GM19372 (cell line): ENCODE measurements around the gene STAP1.
A peak's percentile ranks its signal among the peaks of the same experiment; 100 is the strongest.
"Not testable (repeated sequence)": the region's sequence is repeated elsewhere in the genome, so short reads cannot be mapped to it uniquely, and the experiment has no call there.

Experiments used
- ATAC-seq: cut with Tn5 transposase; IDR thresholded peaks from one replicate; pipeline ENCODE4 v1.9.1; 2021; ENCODE audit warnings: mild to moderate bottlenecking, low read depth, moderate library complexity; ENCODE audit not compliant: unreplicated experiment

Gene STAP1, protein sequence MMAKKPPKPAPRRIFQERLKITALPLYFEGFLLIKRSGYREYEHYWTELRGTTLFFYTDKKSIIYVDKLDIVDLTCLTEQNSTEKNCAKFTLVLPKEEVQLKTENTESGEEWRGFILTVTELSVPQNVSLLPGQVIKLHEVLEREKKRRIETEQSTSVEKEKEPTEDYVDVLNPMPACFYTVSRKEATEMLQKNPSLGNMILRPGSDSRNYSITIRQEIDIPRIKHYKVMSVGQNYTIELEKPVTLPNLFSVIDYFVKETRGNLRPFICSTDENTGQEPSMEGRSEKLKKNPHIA

DNA sequence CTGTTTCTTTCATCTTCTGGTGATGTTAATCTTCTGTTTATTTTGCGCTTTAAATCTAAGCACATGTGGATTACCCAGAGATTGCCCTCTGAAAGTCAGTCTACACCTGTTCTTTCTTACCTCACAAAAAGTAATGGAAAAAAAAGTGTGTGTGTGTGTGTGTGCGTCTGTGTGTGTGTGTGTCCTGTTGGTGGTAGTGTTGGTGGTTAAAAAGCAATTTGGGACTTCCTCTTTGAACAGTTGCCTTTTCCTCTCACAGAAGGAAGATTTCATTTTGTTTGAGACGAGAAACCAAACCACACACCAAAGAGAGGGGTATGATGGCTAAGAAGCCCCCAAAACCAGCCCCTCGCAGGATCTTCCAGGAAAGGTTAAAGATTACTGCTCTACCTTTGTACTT is at the start of gene STAP1:
STAP1 (plus strand) TSS at position 235 of the 400 bp plus-strand sequence; CDS start at position 318, 83 bp downstream.
- ATAC-seq = peak; percentile 66

GRCh38 chr4:67512501-67512900 is 46.0 kb upstream of the STAP1 start:
- ATAC-seq = no peak

DNA sequence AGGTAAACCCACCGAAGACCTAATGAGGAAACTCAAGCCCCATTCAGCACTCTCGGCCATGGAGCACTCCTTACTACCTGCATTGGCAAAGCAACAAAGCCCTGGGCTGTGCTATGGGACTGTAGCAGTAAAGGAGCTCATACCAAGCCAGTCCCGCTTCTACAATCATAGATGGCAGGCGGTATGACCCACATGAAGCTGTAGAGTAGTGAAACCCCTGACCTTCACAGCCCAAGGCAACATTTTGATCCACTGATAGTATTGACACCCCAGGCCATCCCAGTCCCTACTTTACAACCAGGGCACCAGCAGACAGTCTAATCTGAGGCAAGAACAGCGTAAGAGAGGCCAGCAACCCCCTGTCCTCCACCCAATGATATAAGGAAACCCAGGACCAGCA is 38.4 kb upstream of the STAP1 start:
- no peak for ATAC-seq

DNA sequence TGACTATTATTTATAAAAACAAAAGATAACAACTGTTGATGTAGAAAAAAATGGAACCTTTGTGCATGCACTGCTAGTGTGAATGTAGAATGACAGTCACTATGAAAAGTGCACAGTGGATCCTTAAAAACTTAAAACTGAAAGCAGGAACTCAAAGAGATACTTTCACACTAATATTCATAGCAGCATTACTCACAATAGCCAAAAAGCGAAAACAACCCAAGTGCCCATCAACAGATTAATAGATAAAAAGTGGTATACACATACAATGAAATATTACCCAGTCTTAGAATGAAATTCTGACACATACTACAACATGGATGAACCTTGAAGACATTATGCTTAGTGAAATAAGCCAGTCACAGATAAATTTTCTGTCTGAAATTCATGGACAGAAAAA is 37.0 kb upstream of the STAP1 start:
- ATAC-seq = peak; percentile 62

DNA sequence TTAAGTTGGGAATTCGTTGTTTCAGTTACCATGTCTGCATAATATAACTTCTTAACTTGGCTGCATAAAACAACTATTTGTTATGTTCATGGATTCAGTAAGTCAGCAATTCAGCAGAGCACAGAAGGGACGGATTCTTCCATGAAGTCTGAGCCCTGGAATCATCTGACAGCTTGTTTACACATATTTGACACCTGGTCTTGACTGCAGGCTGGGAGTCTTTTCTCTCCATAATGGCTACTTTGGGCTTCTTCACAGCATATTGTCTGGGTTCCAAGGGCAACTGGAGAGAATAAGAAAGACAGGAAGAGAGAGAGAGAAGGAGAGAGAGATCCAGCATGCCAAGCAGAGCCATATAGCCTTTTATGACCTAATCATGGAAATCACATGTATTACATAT is 36.3 kb upstream of the STAP1 start:
- ATAC-seq = no peak

GRCh38 chr4:67522851-67523671 is 35.5 kb upstream of the STAP1 start:
- ATAC-seq = no peak

DNA sequence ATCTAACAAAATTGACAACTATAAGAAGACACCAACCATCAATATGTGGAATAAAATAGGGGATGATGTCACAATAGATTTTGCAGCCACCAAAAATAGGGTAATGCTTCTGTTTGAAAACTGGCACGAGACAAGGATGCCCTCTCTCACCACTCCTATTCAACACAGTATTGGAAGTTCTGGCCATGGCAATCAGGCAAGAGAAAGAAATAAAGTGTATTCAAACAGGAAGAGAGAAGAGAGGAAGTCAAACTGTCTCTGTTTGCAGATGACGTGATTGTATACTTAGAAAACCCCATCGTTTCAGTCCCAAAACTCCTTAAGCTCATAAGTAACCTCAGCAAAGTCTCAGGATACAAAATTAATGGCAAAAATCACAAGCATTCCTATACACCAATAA is 34.4 kb upstream of the STAP1 start:
- not testable (repeated sequence) for ATAC-seq

DNA sequence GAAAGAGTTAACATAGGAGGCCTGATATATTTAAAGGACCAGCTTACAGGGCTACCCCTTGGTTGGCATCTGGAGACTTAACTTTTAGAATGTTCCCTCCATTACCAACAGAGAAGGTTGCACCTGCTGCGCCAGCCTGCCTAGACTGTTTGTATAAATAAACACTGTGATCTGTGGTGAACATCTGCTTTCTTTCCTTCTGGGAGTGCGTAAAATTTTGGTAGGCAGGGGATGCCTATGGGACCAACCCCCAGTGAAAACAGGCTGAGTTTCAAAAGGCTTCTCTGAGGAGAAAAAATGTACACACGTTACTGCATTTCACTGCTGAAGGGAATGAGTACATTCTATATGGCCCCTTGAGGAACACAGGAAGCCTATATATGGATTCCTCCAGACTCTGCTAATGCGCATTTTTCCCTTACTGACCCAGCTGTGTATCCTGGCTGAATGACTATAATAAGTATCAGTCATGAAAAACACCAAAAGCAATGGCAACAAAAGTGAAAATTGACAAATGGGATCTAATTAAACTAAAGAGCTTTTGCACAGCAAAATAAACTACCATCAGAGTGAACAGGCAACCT is 27.1 kb upstream of the STAP1 start:
- ATAC-seq = no peak

DNA sequence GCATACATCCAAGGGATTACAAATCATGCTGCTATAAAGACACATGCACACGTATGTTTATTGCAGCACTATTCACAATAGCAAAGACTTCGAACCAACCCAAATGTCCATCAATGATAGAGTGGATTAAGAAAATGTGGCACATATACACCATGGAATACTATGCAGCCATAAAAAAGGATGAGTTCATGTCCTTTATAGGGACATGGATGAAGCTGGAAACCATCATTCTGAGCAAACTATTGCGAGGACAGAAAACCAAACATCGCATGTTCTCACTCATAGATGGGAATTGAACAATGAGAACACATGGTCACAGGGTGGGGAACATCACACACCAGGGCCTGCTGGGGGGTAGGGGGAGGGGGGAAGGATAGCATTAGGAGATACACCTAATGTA is 26.1 kb upstream of the STAP1 start:
- not testable (repeated sequence) for ATAC-seq

- no peak for ATAC-seq
These were observed 25.4 kb upstream of the STAP1 start for GRCh38 chr4:67533112-67533511.

DNA sequence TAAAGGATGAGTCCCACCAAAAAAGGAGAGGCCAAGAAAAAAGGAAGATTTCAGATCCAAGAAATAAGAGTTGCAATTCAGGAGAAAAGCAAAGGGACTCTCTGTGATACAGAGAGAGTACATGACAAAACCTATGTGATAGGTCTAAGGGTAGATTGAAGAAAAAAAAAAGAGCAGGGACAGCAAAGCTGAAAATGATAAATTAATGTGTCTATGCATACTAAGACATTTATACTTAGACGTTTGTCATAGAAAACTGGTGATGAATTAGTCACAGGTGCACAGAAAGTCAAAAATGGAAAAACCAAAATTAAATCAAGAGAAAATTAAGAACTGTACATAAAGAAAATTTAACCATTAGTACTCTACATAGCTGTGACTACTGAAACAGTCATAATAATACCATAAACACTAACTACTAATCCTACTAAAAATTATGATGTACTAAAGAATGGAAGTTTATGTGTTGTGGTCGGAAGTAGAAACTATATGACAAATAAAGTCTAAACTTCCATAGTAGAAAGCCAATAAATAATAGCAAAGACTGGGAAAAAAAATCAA is 23.2 kb upstream of the STAP1 start:
- ATAC-seq = no peak

DNA sequence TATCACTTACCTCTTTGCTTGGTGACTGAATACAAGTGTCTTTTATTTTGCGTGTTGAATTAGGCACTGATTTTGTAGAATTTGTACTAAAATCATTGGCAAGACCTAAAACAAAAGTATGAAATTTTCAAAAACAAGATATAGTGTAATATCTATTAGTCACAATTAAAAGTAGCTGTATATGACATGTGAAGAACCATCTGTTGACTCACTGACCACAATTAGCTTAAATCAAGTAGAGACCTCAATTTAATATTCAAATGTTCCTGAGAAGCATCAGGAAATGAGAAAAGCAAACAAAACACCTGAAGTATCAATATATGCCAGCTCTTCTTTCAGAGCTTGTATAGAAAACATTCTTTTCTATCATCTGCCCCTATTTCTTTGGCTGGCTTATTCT is 18.7 kb upstream of the STAP1 start:
- no peak for ATAC-seq

- ATAC-seq = no peak
These were observed 16.5 kb upstream of the STAP1 start for GRCh38 chr4:67542076-67542475.

DNA sequence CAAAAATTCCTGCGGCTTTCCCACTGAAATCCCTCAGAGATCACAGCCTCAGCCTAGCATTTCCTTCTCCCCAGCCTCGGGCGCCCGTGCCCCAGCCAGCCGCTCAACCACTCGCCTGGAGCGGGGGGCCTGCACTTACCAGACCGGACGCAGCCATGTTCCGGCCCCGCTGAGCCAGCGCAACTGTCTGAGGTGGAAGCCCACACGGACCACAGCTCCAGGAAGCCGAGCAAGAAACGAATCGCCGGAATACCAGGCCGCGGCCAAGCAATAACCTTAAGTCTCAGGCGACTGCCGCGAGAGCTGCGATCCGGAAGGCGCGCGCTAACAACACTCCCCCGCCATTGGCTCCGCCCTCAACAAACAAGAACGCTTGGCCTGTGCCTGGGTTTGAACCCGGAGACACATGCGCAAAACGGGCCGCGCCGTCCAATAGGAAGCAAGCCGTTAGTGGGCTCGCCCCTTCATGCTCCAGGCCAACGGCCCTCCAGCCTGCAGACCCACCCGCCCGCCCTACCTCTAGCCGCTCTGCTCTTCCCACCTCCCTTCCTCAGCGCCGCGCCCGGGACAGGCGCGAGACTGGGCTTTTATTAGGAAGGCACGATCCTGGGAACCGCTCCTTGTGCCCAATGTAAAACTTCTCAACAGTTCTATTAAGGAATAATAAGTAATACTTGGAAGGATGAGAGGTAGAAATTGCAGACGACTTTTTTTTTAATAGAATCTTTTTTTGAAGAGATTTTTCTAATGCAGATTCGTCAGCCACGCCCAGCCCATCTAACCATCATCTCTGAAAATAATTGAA is 13.1 kb upstream of the STAP1 start, which contains the start of gene CENPC:
CENPC (minus strand) TSS at position 305 of the 805 bp plus-strand sequence; CDS start at position 157, 148 bp downstream.
- ATAC-seq = peak; percentile 92

DNA sequence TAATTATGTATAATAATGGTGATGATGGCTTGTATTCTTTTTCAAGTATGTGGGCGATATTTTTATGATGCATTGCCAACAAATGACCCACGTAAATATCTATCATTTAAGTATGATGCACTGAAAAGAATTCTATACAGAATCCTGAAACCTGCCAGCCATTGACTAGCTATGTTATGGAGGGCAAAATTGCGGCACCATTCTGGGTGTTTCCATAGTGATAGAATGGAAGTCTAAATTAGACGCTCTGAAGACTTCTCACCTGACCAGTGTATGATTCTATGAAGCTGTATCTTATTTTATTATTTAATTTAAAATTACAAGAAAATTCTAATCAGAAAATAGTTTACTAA is 12.5 kb upstream of the STAP1 start:
- no peak for ATAC-seq

- ATAC-seq = no peak
These were observed 11.6 kb upstream of the STAP1 start for GRCh38 chr4:67546971-67547370.

DNA sequence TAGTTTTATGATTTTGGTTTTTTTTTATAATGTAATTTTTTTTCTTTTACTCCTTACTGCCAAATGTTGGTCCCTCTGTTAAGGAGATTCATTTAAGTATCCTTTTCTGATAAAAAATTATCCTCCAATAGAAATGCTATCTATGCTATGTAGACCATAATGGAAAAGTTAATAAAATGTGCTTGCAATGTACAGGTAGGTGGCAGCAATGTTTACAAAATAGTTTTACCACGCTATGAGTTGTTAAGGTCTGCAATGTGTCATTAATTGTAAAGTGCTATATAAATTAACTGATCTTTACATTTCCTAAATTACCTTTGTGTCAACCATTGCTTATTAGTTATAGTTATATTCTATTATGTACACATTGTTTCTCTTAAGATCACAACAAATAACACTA is 9.4 kb upstream of the STAP1 start:
- ATAC-seq = peak; percentile 33

DNA sequence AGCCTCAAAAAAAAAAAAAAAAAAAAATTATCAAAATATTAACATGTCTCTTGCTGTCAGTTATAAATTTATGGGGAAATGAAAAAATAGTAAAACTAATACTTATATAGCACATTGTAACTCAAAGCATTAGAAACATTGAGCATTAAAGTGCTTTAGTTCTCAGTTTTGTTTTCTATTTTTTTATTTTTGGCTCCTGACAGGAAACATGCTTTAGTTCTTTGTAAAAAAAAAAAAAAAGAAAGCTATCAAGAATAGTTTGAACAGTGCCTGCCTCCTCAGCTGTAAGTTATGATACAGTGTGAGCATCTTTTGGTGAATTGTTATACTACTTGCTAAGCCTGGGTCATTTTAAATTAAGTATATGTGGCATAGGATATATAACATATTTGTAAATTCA is 8.1 kb upstream of the STAP1 start:
- no peak for ATAC-seq

DNA sequence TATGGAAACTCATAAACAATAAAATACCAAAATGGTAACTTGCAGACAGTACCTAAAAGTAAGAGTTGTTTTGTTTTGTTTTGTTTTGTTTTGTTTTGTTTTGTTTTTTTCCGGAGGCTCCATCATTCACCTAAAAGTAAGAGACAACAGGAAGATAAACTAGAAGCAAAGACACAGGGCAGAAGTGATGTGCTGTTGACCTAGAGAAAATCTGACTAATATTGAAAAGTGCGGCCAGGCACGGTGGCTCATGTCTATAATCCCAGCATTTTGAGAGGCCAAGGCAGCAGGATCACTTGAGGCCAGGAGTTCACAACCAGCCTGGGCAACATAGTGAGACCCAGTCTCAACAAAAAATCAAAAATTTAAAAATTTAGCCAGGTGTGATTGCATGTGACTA is 7.7 kb upstream of the STAP1 start:
- ATAC-seq = no peak

- ATAC-seq = not testable (repeated sequence)
These were observed 6.3 kb upstream of the STAP1 start for GRCh38 chr4:67552146-67552792.
